Upper lobe of right lung (tissue), 1 donor: ENCODE measurements around the gene RALGPS1. TPM values are rescaled to one million over a fixed set of nuclear protein-coding genes. Genes with fewer than 3 reads are reported as not detected.

Experiments
- ATAC-seq: fragments of 200-7000 bp; cut with Tn5 transposase; one replicate; pipeline ENCODE4 v1.9.1; 2020; ENCODE audit warnings: mild to moderate bottlenecking, moderate library complexity
- DNase-seq: peaks from one replicate; pipeline ENCODE4 v3.0.0-alpha.2; 2020
- H3K27ac ChIP-seq: fragments of 200-600 bp; one replicate; pipeline ENCODE4 v1.8.0; 2022
- H3K27me3 ChIP-seq: fragments of 200-600 bp; one replicate; pipeline ENCODE4 v1.8.0; 2022; ENCODE audit warnings: mild to moderate bottlenecking
- H3K36me3 ChIP-seq: fragments of 200-600 bp; one replicate; pipeline ENCODE4 v1.8.0; 2022
- H3K4me1 ChIP-seq: fragments of 200-600 bp; one replicate; pipeline ENCODE4 v1.8.0; 2022
- H3K4me3 ChIP-seq: fragments of 200-600 bp; one replicate; pipeline ENCODE4 v1.8.0; 2022; ENCODE audit warnings: mild to moderate bottlenecking
- H3K9me3 ChIP-seq: fragments of 200-600 bp; one replicate; pipeline ENCODE4 v1.8.0; 2022
- CTCF ChIP-seq: fragments of 200-600 bp; IDR thresholded peaks from one replicate; pipeline ENCODE4 v1.8.0; 2022; ENCODE audit warnings: antibody characterized with exemption
- intact Hi-C: fragments of 100-400 bp; cut with DNase I; formaldehyde crosslinking; loops from one replicate; pipeline ENCODE4 v1.11.0; 2022
- long read RNA-seq: library from polyadenylated mRNA; unstranded; transcript quantifications from one replicate; pipeline ENCODE4 v2.0.0, GENCODE V29; 2021
- total RNA-seq: library from RNA; stranded (reverse); fragmentation: NEBNext Ultra II Directional; extraction: Animal tissue kit (Norgen Biotek cat#: 25700); gene quantifications from one replicate; pipeline ENCODE4 v1.2.1, GENCODE V29; 2021
- donor health status: DM: no; HTN: yes; CAD: no; lungs with severe emphysema.

RALGPS1 gene
- 15.9 TPM for total RNA-seq
- long read RNA-seq, partial matches to known transcripts: 4 of 11 reads
- long read RNA-seq, other reads (novel, unspliced or antisense): 7 of 11 reads

- Histone ChIP-seq H3K36me3 (no peaks in the 10 kb centered on the region), H3K27me3 (no peaks in the 10 kb centered on the region), H3K9me3 (no peaks in the 10 kb centered on the region), H3K4me3 (peak within 1 kb of the TSS; percentile 50), H3K4me1 (peaks cover 6% of the 10 kb centered on the region), H3K27ac (no peak within 1 kb of the TSS)
- ATAC-seq (peak; percentile 98), DNase-seq (peak; percentile 98)
- intact Hi-C loops: no loop called here
- no peak for TF ChIP-seq CTCF
Observed at GRCh38 chr9:126914458-126915280, at the start of gene RALGPS1. TSS of gene RALGPS1 (plus strand) at chr9:126914782. CDS start at chr9:126962290, 47,508 bp downstream.

GRCh38 chr9:126869368-126869767, 45.2 kb upstream of the RALGPS1 start:
- H3K4me1 ChIP-seq: peaks cover 7% of the 10 kb centered on the region
- H3K4me3 ChIP-seq: no peak overlapping the region
- peak; percentile 43 for DNase-seq
- H3K27me3 ChIP-seq: no peaks in the 10 kb centered on the region
- intact Hi-C loops: no loop called here
- H3K27ac ChIP-seq: no peak overlapping the region
- H3K36me3 ChIP-seq: peaks cover 24% of the 10 kb centered on the region
- ATAC-seq: peak; percentile 55
- no peak for TF ChIP-seq CTCF
- no peaks in the 10 kb centered on the region for H3K9me3 ChIP-seq

- Histone ChIP-seq H3K27ac (no peak overlapping the region), H3K4me3 (no peak overlapping the region), H3K36me3 (peaks cover 3% of the 10 kb centered on the region), H3K27me3 (no peaks in the 10 kb centered on the region), H3K4me1 (peaks cover 7% of the 10 kb centered on the region), H3K9me3 (no peaks in the 10 kb centered on the region)
- intact Hi-C loops: no loop called here
- ATAC-seq (no peak), DNase-seq (no peak)
- TF ChIP-seq CTCF: no peak
Observed at GRCh38 chr9:126872516-126872915, 42.1 kb upstream of the RALGPS1 start.

GRCh38 chr9:126874546-126875314, 39.9 kb upstream of the RALGPS1 start:
- peak; percentile 38 for ATAC-seq

More at GRCh38 chr9:126874546-126875314, 39.9 kb upstream of the RALGPS1 start:
- no peak overlapping the region for H3K4me3 ChIP-seq
- no peak for DNase-seq
- H3K9me3 ChIP-seq: no peaks in the 10 kb centered on the region
- no peaks in the 10 kb centered on the region for H3K4me1 ChIP-seq
- H3K36me3 ChIP-seq: peaks cover 19% of the 10 kb centered on the region
- intact Hi-C loops: no loop called here
- TF ChIP-seq CTCF: no peak
- H3K27me3 ChIP-seq: no peaks in the 10 kb centered on the region
- H3K27ac ChIP-seq: no peak overlapping the region
